GM10847 (cell line): ENCODE measurements around the gene ADRA1B.

Source experiments
- POLR2A ChIP-seq: IDR thresholded peaks from 2 replicates; pipeline ENCODE4 v1.6.1; 2011; ENCODE audit not compliant: insufficient read length; ENCODE audit errors: extremely low read depth

The ADRA1B gene

DNA sequence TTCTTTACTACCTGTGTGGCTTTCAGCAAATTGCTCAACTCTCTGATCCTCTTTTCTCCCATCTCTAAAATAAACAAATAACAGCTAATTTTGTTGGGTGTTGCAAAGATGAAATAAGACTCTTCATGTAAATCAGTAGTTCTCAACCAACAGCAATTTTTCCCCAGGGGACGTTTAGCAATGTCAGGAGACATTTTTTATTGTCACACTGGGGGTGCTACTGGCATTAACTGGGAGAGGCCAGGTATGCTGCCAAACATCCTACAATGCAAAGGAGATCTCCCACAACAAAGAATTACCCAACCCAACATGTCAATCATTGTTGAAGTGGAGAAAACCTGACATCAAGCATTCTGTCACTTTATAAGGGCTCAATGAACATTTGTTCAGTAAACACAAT, 19.7 kb downstream of the ADRA1B start:
- no peak for TF ChIP-seq POLR2A

DNA sequence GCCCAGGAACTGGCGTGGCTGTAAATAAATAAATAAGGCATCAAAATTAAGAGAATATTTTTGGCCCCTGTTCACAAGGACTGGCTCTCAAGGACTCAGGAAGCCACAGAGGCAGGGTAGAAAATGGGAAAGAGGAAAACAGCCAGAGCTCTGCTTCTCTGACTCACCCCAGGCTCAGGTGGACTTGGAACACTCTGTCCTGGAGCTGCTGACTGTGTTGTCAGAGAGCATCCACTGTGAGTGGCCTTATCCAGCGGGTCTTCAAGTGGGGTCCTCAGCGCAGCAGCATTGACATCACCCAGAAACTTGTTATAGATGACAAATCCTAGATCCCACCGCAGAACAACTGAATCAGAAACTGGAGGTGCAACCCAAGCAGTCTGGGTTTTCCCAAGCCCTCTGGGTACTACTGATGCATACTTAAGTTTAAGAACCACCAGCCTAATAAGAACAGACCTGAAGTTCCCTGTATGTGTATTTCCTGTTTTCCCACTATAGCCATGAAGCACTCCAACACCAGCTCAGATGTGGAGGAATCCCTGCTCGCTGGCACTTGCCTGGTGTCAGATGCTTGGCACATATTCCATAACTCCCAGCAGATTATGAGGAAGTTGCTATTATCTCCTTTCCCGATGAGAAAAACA, 20.5 kb downstream of the ADRA1B start:
- TF ChIP-seq POLR2A, result no peak

DNA sequence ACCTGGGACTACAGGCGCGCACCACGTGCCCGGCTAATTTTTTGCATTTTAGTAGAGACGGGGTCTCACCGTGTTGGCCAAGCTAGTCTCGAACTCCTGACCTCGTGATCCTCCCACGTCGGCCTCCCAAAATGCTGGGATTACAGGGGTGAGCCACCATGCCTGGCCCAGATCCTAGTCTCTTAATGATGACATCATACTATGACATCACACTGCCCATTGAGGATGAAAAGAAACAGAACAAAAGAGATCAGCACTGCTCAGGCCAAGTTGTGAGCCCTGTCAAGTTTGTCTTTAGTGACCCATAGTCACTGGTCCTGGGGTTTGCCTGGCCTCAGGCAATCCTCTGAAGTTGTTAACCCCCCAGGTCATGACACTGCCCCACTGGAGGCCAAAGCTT, 21.3 kb downstream of the ADRA1B start:
- TF ChIP-seq POLR2A, result no peak

DNA sequence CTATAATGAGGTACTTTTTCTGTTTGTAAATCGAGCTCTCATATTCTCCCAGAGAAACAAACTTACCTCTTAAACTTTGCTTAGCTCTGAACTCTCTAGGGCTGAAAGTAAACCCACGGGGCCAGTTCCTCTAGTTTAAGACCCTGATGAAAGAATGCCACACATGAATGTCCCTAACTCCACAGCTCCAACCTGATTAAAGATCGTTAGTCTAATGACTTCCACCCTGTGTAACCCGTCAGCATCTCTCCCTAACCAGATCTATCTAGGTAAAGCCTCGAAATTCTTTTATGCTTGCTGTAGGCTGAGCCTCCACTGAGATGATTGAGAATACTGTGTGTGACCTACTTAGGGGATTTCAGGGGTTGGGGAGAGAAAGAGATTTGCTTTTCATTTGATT, 27.0 kb downstream of the ADRA1B start:
- no peak for TF ChIP-seq POLR2A

DNA sequence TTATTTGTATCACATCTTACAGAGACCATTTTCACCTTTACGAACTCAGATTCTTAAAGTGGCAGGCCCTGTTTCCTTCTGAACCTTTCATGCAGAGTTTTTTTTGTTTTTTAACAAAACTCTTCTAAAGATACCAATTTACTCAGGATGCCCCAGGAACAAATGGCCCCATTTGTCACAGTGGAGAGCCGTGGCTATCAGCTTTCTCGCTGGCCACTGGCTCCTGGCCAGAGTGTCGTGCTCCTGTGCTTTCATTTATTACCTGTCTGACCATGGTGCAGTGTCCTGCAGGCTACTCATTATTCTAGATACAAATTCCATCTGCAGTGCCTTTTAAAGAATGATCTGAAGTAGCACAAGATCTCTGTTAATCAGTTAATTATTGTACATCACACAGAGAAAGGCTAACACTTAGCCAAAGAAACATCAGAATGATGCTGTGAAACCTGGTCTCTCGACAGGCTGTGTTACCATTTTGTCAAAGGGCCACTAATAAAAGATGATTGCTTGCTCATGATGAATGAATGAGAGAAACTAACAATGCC, 27.8 kb downstream of the ADRA1B start:
- TF ChIP-seq POLR2A, result no peak

DNA sequence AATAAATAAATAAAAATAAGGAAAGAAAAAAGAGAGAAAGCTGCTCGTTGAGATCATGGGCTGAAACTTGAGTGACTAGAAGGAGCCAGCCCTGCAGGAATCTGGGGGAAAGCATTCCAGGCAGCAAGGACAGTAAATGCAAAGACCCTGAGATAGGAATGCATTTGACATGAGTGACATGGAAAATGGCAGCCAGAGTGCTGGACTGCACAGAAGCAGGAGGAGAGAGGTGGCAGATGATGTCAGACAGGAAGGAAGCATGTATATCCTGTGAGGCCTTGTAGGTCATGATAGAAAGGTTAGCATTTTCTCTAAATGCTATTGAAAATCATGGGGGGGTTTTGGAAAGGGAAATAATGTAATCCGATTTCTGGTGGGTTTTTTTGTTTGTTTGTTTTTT, 29.1 kb downstream of the ADRA1B start:
- TF ChIP-seq POLR2A, result no peak

DNA sequence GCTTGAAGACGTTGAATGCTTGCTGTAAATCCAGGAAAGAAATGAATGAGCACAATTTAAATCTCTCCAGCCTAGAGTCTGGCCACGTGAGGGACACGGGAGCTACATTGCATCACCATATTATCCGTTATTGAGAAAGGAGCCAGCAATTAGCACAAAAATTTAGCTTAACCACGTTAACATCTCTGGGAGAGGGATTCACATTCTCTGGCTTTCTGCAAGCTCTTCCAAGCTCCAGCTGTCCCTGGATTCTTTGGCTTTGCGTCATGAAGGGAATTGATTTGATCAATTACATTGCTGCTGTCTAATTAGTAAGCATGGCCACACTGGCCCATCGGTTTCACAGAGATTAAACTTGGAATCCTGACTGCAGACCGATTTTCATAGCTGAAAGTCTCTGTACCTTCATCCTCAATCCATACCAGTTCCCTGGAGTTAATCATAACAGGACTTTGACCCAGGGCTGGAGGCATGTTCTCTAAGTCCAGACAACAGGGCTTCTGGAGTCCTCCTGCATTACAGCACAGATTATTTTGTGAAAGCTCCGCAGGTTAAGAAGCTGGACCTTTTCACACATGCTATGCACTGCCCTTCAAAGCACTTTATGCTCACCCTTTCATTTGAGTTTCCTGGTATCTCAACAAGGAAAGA, 31.6 kb downstream of the ADRA1B start:
- no peak for TF ChIP-seq POLR2A

DNA sequence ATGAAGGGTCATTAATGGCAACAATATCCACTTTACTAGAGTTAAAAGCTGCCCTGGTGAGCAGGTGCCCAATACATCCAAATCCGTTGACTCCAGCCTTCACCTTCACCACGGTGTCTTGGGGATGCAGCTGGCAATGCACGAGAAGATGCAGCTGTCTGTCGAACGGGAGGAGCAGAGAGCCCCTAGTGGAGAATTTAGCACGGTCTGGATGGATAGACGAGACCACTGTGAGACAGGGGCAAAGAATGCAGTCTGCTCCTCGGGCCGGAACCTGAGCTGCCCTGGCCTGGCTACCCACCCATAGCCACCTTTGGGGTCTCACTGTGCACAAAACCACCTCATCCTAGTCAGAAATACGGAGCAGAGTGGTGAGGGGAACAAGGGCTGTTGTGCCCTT, 35.1 kb downstream of the ADRA1B start:
- no peak for TF ChIP-seq POLR2A

DNA sequence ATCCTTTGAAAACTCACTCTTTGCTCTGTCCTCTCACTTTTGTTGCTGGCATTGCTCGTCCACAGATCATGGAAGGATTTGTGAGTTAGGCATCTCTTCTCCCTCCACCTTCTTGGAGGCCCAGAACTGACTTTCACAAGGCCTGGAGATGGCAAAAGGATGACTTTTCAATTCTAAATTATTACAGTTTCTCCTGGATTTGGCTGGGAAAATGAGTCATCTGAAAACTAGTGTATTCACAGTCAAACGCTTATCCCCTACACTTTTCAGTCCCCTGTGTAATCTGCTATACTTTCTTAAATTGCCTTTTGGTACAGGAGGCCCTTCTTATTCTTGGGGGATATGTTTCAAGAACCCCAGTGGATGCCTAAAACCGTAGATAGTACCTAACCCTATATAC, 35.6 kb downstream of the ADRA1B start:
- TF ChIP-seq POLR2A, result no peak

DNA sequence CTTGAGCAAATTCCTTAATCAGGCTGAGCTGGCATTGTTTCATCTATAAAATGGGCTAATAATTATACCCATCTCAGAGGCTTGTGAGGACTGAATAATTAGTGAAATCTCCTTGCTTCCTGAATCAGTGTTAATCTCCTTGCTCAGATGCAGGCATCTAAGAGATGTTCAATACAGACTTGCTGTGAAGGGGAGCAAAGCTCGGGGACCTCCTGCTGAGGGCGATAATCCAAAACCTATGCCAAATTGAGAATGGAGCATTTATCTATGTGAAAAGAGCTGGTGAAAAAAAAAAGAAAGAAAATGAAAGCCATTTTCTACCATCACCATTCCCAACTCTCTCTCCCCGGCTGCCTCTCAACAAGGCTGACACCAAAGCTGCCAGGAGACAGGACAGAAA, 37.3 kb downstream of the ADRA1B start:
- no peak for TF ChIP-seq POLR2A

DNA sequence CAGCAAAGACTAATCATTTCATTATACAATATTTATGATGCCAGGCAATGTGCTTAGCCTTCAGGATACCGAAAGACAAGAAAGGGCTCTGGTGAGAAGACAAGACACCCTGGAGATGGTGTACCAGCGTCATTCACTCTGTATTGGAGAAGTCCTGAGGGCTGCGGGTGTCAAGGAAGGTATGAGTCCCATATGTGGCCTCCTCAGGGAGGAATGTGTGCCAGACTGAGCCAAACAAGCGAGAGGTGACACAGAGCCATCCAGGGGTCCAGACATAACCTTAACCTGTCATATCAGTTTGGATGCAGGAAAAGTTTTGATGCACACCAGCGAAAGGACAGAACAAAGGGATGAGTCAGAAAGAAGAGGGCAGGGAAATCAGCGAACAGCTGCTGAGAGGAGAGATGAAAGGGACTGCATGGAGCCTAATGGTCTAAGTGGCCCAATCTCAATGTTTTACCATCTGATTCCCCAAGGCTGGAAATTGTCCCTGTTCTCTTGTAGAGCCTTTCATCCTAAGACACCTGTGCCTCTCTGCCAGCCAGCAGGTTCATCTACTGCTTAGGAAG, 38.9 kb downstream of the ADRA1B start:
- no peak for TF ChIP-seq POLR2A

DNA sequence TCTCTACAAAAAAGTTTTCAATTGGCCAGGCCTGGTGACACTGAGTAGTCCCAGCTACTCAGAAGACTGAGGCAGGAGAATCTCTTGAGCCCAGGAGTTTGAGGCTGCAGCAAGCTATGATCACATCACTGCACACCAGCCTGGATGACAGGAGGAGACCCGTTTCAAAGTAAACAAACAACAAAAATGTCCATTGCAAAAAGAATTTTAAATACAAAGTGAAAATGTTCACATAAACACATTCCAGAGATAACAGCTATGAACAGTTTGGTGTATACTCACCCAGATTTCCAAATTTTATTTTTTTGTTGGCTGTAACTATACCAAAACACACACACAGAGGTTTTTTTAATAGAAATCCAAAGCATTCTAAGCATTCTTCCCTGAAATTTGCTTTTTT, 39.8 kb downstream of the ADRA1B start:
- TF ChIP-seq POLR2A, result no peak

DNA sequence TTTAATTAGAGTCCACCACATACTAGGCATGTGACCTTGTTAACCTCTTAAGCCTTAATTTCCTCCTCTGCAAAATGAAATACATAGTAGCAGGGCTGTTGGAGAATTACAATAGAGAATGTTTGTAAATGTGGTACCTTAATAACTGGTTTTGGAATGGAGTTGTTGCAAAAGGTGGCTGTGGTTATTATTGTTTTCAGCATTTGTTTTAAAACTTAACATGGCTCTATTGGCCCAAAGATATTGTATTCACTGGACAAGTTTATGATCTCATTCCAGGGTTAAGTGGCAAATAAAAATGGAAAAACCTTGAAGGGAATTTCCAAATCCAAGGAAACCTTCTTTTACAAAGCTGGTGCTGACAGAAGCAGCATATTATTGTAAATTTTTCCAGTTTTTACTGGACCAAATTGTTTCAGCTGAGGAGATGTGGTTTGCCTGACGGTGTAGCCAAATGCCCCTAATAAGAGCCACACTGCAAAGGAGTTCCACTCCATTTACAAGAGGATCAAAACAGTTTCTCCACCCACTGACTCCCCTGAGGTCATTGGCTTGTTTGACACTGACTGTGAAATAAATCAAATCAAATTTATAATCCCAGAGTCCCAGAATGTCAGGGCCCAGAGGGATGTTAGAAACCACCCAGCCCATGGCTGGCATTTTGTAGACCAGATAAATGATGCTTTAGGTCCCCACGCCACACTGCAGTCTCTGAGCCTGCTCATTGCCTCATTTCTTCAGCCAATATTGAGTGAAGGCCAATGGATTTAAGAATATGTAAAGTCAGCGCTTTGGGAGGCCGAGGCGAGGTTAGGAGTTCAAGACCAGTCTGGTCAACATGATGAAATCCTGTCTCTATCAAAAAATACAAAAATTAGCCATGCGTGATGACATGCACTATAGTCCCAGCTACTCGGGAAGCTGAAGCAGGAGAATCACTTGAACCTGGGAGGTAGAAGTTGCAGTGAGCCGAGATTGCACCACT, 45.2 kb downstream of the ADRA1B start:
- no peak for TF ChIP-seq POLR2A

DNA sequence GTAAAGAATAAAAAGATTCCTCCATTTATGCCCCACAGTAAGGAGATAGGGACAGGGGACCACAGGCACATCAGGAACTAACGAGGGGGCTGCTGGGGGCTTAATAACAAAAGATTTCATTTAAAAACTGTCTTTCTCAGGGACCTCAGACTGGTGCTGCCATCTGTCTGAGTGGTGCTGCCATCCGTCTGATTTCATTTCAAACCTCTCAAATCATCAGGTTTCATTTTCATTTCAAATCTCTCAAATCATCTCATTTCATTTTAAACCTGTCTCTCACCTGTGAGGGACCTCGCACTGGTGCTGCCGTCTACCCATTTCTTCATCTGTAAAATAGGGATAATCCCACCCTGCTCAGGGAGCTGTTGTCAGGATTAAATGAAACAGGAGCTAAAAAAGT, 45.9 kb downstream of the ADRA1B start:
- no peak for TF ChIP-seq POLR2A

DNA sequence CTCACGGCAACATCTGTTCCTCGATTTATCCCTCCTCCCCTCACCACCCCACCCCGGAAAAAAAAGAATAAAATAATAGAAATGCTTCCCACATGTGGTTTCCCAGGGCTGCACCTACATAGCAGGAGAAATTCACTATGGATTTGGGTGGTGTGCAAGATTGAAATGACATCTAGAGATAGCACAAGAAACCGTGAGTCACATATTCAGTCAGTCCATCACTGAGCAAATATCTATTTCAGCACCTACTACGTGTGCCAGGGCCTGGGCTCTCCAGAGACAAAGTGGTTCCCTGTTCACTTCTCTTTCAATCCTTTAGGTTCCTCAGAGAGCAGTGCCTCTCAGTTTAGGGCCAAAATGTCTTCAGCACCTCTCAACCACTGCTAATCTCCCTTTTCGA, 47.7 kb downstream of the ADRA1B start:
- no peak for TF ChIP-seq POLR2A
